ENCODE results near the gene GET4. TPM values are rescaled to one million over a fixed set of nuclear protein-coding genes. Genes with fewer than 3 reads are reported as not detected.
A peak's percentile ranks its signal among the peaks of the same experiment; 100 is the strongest.

GET4 gene
- total RNA-seq, 4 donors from 2014 or later, result 29.8 to 50.2 (median 38.3) TPM

GRCh38 chr7:900331-901040, 24.1 kb downstream of the GET4 start:
- no peak overlapping the region for H3K4me3 ChIP-seq
- peaks cover 0 to 7% of the 10 kb centered on the region in 2 donors for H3K27me3 ChIP-seq
- no peaks in the 10 kb centered on the region for H3K9me3 ChIP-seq
- peak overlapping the region; percentile 68 to 81 (median 76) for H3K27ac ChIP-seq
- H3K4me1 ChIP-seq, result peaks cover 0 to 57% (median 14%) of the 10 kb centered on the region in 4 donors
- TF ChIP-seq EP300 (IDR thresholded peaks at IDR 0.05) (no peak), POLR2A (IDR thresholded peaks at IDR 0.05) (no peak), CTCF (IDR thresholded peaks at IDR 0.05) (no peak)
- WGBS, 2 donors, result 55 to 77% methylated on average over 4 to 17 of the region's 26 CpGs
- peaks cover 0 to 46% (median 11%) of the 10 kb centered on the region in 3 donors for H3K36me3 ChIP-seq
- DNase-seq (ENCODE audit: low spot score in 2 of 2), result no peak

GRCh38 chr7:901041-901387, 24.7 kb downstream of the GET4 start:
- Histone ChIP-seq H3K9me3 (no peaks in the 10 kb centered on the region), H3K4me1 (peaks cover 0 to 57% (median 14%) of the 10 kb centered on the region in 4 donors), H3K27me3 (peaks cover 0 to 7% of the 10 kb centered on the region in 2 donors), H3K4me3 (no peak overlapping the region), H3K27ac (peak overlapping the region; percentile 68 to 81 (median 76)), H3K36me3 (peaks cover 0 to 40% (median 6%) of the 10 kb centered on the region in 3 donors)
- 33 to 49% methylated on average over 5 to 7 of the region's 8 CpGs for WGBS, 2 donors
- no peak for TF ChIP-seq POLR2A (IDR thresholded peaks at IDR 0.05)
- TF ChIP-seq EP300 (IDR thresholded peaks at IDR 0.05), result no peak
- TF ChIP-seq CTCF (IDR thresholded peaks at IDR 0.05), result no peak
- no peak for DNase-seq (ENCODE audit: low spot score in 2 of 2)

DNA sequence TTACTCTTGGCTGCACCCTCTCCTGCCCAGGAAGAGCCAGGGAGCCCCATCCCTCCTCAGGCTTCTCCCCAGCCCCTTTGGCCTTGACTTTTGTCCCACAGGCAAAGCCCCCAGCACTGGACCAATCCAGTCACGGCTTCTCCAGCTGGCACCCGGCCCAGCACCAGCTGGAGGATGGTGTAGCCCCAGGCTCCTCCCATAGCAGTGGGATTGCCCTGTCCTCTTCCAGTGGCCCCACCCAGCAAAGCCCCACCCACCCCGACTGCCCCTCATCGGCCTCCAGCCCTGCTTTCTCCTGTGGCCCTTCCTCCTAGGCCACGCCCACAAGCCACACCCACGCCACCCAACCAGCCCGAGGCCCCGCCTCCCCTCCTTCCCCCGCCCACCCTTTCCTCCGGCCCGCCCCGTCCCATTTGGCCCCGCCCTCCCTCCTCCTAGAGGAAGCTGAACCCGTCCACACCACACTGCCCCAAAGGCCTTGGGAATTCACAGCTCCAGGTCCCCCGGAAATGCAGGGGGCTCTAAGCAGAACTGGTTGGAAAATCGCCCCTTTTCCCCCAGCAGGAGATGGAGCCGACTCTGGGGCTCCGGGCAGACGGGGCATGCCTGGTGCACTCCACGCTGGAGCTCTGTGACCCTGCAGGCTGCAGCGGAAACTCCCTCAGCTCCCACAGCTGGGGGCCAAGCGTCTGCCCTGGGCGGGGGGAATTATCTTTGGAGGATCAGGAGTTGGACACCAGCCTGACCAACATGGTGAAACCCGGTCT, 25.2 kb downstream of the GET4 start:
- H3K27me3 ChIP-seq, result peaks cover 0 to 7% of the 10 kb centered on the region in 2 donors
- 19 to 26% methylated on average over 12 to 14 of the region's 24 CpGs for WGBS, 2 donors
- H3K36me3 ChIP-seq, result peaks cover 0 to 35% (median under 1%) of the 10 kb centered on the region in 3 donors
- H3K27ac ChIP-seq, result peak overlapping the region; percentile 68 to 81 (median 76)
- peak; percentile 66 to 75 for DNase-seq (ENCODE audit: low spot score in 2 of 2)
- no peaks in the 10 kb centered on the region for H3K9me3 ChIP-seq
- no peak overlapping the region for H3K4me3 ChIP-seq
- H3K4me1 ChIP-seq, result peaks cover 0 to 57% (median 14%) of the 10 kb centered on the region in 4 donors
- no peak for TF ChIP-seq POLR2A (IDR thresholded peaks at IDR 0.05)
- TF ChIP-seq CTCF (IDR thresholded peaks at IDR 0.05), result no peak
- no peak for TF ChIP-seq EP300 (IDR thresholded peaks at IDR 0.05)

- H3K9me3 ChIP-seq, result no peaks in the 10 kb centered on the region
- peaks cover 0 to 7% of the 10 kb centered on the region in 2 donors for H3K27me3 ChIP-seq
- peaks cover 0 to 62% (median 12%) of the 10 kb centered on the region in 4 donors for H3K4me1 ChIP-seq
- no peak overlapping the region for H3K27ac ChIP-seq
- no peak for DNase-seq (ENCODE audit: low spot score in 2 of 2)
- 74 to 89% methylated on average over 21 to 22 of the region's 22 CpGs for WGBS, 2 donors
- H3K36me3 ChIP-seq, result peaks cover 0 to 20% (median 0%) of the 10 kb centered on the region in 3 donors
- TF ChIP-seq CTCF (IDR thresholded peaks at IDR 0.05) (no peak), EP300 (IDR thresholded peaks at IDR 0.05) (no peak)
- no peak overlapping the region for H3K4me3 ChIP-seq
Observed at GRCh38 chr7:902996-903395, 26.6 kb downstream of the GET4 start.
